GM21360 (cell line): ENCODE results near the gene UGCG.
"Not testable (repeated sequence)": the region's sequence is repeated elsewhere in the genome, so short reads cannot be mapped to it uniquely, and the experiment has no call there.

Source experiments
- ATAC-seq: cut with Tn5 transposase; IDR thresholded peaks from one replicate; pipeline ENCODE4 v1.9.1; 2021; ENCODE audit warnings: mild to moderate bottlenecking, moderate library complexity; ENCODE audit not compliant: unreplicated experiment

UGCG gene

DNA sequence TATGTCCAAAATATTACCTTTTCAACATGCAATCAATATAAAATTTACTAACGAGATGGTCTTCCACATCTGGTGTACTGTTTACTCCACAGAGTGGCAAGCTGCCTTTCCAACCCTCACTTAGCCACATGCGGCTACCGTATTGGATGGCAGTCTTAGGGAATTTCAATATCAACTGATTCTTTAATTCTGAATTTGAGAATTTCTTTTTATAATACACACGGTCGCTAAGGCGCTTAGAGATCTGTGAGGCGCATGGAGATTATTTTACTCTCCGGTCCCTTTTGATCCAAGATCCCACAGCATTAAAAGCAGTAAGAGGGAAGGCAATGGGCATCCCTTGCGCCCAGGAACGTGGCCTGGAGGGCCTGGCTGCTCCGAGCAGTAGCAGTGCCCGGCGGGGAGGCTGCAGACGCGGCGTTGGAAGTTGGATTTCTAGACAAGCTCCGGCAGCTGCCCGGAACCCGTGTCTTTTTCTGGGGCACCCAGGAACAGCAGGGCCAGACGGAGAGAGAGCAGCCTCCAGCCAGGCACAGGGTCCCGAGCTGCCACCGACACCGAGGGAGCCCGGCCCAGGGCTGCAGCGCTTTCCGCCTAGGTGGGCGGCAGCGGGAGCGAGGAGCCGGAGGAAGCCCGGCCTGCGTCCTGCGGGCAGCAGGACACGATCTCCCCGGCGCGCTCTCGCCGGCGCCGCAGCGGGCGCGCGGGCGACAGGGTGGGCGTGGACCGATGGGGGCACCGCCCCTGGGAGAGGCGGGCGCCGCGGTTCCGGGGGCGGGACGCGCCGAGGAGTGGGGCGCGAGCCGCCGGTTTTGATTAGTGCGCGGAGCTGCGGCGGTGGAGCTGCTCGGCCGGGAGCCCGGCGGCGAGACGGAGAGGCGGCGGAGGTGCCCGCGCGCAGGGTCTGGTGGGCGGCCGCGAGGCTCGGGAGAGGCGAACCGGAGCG lies at the start of gene UGCG:
TSS of gene UGCG (plus strand) at position 819 of the 946 bp plus-strand sequence. CDS start 402 bp downstream, outside the sequence.
- peak; percentile 70 for ATAC-seq

DNA sequence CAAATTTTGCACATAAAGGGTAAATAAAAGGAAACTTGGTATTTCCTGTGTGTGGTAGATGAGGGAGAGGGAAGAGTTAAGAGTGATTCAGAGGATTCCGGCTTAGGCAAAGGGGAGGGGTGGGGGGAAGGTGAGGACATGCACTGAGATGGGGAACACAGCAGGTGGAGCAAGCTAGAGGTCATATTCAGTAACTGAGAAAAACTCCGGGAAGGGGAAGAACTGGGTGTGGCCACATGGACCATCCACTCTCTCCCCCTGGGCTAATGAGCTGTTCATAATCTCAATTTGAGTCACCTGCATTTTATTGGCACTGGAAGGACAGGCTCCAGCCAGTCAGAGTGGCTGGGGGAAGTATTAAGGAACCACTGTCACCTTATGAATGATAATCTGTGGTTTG lies 45.1 kb upstream of the UGCG start:
- no peak for ATAC-seq

DNA sequence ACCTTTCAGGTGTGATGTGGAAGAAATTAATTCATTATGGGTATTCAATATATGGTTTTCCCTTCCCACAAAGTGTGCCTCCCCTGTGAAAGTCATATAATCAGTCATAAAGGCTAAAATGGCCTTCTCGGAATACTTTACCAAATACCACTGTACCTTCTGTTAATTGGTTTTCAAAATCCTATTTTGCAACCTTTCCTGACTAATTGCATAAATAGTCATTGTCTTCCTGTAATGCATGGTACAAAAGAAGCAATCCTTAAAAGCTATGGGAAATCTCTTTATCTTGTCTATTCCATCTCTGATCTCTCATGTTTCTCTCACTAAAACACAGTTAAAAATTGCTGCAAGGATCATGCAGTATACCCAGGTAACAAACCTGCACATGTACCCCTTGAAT lies 44.3 kb upstream of the UGCG start:
- no peak for ATAC-seq

DNA sequence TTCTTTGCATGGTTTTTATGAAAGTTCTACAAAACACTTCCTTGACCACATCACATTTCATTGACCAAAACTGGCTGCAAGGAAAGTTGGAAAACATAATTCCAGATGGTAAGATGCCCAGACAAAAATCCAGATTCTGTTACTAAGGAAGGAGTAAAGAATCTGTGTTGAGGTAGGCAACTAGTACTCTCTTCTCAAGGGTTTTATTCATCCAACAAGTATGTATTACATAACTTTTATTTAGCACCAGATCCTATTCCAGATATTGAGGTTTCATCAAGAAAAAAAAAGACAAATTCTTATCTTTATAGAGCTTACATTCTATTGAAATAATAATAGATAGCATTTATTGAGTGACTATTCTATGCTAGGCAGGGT lies 43.2 kb upstream of the UGCG start:
- no peak for ATAC-seq

DNA sequence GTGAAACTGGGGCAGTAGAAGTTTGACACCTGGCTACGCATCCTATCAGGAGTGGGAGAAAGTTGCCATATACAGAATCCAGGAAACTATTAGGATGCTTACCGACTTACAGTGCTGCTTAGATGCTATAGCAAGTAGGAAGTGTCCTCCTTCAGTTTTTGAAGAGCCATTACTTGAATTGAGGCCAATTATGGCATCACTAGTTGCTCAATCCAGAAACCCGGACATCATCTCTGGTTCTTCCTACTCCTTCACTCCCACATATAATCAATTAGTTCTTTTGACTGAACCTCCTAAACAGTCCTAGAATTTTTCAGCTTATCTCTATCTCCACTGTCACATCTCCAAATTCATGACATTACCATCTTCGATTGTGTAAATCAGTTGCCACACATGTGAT lies 41.8 kb upstream of the UGCG start:
- no peak for ATAC-seq

DNA sequence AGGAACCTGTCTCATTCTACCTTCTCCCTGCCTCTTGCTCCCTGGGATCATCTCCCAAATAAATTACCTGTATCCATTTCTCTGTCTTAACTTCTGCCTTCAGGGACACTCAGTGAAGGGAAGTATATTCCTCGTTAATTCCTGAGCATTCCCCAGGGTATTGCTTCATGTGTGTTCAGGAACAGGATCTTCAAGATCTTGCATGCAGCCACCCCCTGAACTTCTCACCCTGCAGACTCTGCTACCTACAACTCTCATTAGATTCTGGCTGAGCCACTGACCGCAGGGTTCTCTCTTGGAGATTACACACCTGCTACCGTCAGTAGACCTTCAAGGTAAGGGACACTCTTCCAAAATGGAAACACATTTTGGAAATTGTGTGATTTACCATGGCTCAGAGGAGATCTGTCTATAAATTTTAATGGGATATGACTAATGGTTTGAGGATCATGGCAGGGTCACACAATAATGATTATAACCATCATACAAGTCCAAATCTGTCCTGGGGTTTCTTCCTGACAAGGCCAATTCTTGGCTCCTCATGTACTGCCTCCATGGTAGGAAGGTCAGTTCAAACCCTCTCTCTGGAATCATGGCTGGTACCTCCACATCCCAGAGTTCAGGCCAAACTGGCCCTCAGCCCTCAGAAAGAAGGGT lies 38.9 kb upstream of the UGCG start:
- no peak for ATAC-seq

DNA sequence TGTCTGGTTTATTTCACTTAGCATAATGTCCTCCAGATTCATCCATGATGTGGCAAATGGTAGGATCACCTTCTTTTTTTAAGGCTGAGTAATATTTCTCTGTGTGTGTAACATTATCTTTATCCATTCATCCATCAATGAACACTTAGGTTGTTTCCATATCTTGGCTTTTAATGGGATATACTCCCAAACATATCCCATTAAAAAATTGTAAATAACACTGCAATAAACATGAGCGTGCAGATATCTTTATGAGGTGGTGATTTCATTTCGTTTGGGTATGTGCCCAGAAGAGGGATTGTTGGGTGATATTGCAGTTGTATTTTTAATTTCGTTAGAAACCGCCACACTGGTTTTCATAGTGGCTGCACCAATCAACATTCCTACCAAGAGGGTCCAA lies 36.2 kb upstream of the UGCG start:
- ATAC-seq: no peak

DNA sequence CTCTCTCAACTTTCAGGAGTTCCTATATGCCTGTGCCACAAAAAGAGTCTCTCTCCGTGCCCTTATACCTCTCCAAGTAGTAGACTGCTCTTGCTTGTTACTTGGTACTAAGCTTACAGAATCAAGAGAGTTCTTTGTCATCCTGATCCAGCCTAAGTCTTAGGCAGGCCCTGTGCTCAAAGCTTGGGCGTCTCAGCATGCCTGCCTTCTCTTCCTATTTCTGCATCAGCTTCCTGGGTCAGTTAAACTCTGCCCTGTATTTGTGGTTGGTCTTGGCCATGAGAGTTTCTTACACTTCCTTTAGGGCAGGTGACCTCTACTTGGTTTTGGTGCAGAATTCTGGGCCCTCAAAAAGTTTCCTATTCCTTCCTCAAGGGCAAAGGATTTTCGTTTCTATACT lies 33.0 kb upstream of the UGCG start:
- ATAC-seq: no peak

DNA sequence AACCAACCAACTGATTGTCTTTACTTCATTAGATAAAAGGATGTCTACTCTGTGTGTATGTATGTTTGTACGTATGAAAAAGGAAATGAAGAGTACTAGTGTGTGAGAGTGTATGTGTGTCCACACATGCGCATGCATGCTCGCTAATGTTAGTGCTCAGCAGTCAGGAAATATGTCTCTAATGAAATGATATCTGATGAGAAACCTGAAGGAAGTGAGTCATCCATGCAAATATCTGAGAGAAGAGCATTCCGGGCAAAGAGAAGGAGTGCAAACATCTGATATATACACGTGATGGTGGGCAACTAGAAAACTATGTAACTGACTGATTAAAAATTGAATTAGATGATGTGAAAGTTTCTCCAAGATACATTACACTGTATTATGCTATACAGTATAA lies 29.6 kb upstream of the UGCG start:
- no peak for ATAC-seq

DNA sequence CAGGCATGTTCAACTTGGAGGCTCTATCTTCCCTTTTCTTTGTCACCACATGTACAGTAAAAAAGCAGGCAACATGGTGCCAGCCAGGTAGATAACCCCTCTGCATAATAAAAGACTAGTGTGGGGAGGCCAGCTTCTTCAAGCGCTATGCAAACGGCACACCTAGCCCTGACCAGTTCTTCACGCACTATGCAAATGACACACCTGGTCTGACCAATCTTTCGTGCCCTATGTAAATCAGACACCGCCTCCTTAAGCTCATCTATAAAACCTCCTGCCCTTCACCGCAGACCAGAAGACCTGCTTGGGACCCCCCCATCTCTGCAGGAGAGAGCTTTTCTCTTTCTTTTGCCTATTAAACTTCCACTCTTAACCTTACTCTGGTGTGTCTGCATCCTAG lies 28.1 kb upstream of the UGCG start:
- no peak for ATAC-seq

DNA sequence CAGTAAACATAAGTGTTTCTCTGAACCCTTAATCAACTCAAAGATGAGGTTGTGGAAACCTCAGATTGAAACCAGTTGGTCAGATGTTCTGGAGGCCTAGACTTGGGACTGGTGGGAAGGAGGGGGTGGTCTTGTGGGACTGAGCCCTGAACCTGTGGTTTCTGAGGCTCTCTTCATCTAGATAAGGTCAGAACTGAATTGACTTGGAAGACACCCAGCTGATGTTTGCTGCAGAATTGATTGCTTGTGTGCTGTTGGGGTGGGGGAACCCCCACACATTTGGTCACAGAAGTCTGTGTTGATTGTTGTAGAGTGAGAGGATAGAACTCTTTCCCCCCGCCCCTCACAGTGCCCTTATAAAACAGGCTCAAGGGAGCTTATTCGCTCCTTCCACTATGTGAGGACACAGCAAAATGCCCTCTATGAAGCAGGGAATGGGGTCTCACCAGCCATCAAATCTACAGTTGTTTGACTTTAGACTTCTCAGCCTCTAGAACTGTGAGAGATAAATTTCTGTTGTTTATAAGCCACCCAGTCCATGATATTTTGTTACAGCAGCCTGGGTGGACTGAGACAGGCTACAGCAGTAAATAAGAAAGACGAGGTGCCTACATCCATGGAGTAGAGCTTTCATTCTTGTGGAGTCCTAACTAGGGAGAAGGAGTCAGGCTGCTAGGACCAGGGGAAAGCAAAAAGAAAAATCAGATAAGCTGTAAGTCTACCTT lies 25.7 kb upstream of the UGCG start:
- peak; percentile 57 for ATAC-seq

DNA sequence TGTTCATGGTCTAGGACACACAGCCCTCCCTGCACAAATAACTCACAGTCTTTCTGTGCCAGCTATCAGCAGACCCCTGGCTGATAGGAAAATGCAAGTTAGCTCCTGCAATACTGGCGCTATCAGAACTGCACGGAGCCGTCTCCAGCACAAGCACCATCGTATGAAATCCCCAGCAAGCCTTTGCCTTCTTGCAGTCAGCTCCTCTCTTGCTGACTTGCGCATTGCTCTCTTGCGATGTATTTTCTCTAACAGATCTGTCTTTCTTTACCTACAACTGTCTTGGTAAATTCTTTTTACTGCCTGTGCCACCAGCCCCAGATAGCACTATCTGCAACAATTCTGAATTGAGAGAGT lies 25.1 kb upstream of the UGCG start:
- ATAC-seq: no peak

DNA sequence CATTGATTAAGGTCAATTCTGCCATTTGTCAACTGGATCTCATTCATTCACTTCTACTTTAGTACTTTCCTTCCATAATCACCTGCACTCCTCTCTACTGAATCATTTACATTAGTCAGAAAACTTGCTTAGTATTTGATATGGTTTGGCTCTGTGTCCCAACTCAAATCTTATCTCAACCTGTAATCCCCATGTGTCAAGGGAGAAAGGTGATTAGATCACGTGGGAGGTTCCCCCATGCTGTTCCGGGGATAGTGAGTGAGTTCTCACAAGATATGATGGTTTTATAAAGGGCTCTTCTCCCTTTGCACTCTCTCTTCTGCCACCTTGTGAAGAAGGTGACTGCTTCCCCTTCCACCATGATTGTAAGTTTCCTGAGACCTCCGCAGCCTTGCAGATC lies 23.7 kb upstream of the UGCG start:
- ATAC-seq: no peak

DNA sequence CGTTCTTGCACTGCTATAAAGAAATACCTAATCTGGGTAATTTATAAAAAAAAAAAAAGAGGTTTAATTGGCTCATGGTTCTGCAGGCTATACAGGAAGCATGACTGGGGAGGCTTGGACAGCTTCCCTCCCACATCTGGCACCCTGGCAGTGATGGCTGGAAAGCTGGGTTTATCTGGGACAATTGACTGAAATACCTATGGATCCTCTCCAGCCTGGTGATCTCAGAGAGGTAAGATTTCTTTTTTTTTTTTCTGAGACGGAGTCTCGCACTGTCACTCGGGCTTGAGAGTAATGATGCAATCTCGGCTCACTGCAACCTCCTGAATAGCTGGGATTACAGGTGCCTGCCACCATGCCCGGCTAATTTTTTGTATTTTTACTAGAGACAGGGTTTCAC lies 22.7 kb upstream of the UGCG start:
- no peak for ATAC-seq

DNA sequence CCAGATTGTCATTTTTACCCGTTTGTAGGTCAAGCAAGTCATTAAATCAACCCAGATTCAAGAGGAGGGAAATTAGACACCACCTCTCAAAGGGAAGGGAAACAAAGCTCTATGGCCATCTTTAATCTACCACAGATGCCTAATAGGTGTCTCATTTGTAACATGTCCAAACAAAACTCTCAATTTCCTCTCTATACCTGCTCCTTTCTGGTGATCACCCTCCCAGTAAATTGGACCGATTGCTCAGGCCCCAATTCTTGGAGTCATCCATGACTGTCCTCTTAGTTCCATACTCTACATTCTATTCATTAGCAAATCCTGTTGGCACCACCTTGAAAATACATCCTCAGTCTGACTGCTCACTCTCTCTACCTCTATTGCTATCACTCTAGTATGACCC lies 22.1 kb upstream of the UGCG start:
- no peak for ATAC-seq

DNA sequence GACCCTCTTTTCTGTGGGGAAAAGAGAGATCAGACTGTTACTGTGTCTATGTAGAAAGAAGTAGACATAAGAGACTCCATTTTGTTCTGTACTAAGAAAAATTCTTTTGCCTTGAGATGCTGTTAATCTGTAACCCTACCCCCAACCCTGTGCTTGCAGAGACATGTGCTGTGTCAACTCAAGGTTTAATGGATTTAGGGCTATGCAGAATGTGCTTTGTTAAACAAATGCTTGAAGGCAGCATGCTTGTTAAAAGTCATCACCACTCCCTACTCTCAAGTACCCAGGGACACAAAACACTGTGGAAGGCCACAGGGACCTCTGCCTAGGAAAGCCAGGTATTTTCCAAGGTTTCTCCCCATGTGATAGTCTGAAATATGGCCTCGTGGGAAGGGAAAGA lies 21.3 kb upstream of the UGCG start:
- not testable (repeated sequence) for ATAC-seq

DNA sequence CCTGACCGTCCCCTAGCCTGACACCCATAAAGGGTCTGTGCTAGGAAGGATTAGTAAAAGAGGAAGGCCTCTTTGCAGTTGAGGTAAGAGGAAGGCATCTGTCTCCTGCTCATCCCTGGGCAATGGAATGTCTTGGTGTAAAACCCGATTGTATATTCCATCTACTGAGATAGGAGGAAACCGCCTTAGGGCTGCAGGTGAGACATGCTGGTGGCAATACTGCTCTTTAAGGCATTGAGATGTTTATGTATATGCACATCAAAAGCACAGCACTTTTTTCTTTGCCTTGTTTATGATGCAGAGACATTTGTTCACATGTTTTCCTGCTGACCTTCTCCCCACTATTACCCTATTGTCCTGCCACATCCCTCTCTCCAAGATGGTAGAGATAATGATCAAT lies 20.9 kb upstream of the UGCG start:
- not testable (repeated sequence) for ATAC-seq

DNA sequence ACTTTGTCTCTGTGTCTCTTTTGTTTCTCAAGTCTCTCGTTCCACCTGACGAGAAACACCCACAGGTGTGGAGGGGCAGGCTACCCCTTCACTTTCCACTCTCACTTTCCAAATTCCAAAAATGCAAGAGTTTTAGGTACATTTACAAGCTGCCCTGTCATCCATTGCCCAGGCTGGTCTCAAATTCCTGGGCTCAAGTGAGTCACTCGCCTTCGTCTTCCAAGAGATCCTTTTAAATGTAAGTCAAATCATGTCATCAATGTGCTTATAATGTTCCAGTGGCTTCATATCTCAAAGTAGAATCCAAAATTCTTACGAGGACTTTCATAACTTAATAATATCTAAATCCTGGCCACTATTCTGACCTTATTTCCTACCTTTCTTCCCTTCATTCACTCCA lies 20.4 kb upstream of the UGCG start:
- no peak for ATAC-seq

DNA sequence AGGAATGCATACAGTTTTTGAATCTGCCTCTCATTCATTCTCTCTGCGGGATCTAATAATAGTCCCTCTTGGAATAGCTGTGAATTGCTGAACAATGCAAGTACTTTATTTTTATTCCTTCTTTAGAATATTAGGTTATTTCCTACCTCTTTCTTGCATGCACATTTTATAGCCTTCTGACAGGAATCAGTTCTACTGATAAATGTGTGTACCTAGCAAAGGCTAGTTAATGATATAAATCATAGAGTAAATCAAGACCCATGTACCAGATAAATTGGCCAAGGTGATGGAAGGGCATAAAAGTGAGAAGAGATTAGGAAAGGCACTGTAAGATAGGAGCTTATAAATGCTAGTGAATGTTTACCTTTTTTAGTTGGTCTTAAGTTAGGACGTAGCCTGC lies 19.2 kb upstream of the UGCG start:
- ATAC-seq: no peak

DNA sequence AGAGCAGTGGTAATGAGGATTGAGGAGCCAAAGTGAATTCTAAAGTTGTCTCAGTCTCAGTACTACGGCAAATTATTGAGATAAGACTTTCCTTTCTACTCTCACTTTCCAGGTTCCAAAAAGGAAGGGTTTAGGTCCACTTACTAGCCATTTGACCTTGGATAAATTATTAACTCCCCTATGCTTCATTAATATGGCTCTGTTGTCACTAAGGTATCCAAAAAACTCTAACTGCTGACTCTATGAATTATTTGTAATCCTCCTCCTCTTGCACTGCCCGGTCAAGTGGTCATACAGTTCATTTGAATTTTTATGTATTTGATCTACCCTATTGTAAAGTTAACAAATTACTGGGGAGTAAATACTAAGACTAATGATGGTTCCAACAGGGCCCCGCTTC lies 17.7 kb upstream of the UGCG start:
- ATAC-seq: no peak

DNA sequence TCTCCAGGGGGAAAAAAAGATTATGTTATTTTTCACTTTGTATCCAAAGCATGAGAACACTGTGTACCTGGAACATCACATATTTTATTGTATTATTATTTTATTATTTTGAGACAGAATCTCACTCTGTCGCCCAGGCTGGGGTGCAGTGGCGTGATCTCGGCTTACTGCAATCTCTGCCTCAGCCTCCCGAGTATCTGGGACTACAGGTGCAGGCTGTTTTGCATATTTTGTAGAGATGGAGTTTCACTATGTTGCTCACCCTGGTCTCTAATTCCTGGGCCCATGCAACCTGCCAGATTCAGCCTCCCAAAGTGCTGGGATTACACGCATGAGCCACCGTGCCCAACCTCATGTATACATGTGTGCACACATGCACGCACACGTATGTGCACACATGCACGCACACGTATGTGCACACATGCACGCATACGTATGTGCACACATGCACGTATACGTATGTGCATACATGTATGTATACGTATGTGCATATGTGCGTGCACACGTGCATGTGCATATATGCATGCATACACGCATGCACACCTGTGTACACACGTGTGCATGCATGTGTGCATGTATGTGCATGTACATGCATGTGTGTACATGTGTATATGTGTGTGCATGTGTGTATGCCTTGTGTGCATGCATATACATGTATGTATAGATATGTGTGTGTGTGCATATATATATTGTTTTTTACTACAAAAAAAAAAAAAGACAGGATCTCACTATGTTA lies 9.5 kb upstream of the UGCG start:
- ATAC-seq: no peak
